Measurements from ENCODE around the gene SCN2A. TPM values are rescaled to one million over a fixed set of nuclear protein-coding genes. Genes with fewer than 3 reads are reported as not detected.

Gene SCN2A
- total RNA-seq, 1 donor from 2014 or later = 0.04 TPM

- TF ChIP-seq CTCF (IDR thresholded peaks at IDR 0.05; ENCODE audit: insufficient read depth, low read length, poor library complexity, severe bottlenecking) = no peak
- no peak overlapping the region for H3K4me3 ChIP-seq (ENCODE audit: low read depth, low read length)
- no peaks in the 10 kb centered on the region for H3K27me3 ChIP-seq (ENCODE audit: control insufficient read depth, insufficient read depth, low read length)
- DNase-seq (ENCODE audit: low read depth) = no peak
- H3K36me3 ChIP-seq (ENCODE audit: control insufficient read depth, insufficient read depth, low read length) = no peaks in the 10 kb centered on the region
Measured at GRCh38 chr2:165420231-165420630, 181.0 kb downstream of the SCN2A start.

GRCh38 chr2:165423081-165423480 lies 183.9 kb downstream of the SCN2A start:
- H3K27me3 ChIP-seq (ENCODE audit: control insufficient read depth, insufficient read depth, low read length) = no peaks in the 10 kb centered on the region
- no peak for TF ChIP-seq CTCF (IDR thresholded peaks at IDR 0.05; ENCODE audit: insufficient read depth, low read length, poor library complexity, severe bottlenecking)
- no peaks in the 10 kb centered on the region for H3K36me3 ChIP-seq (ENCODE audit: control insufficient read depth, insufficient read depth, low read length)
- H3K4me3 ChIP-seq (ENCODE audit: low read depth, low read length) = no peak overlapping the region
- no peak for DNase-seq (ENCODE audit: low read depth)

- Histone ChIP-seq H3K27me3 (ENCODE audit: control insufficient read depth, insufficient read depth, low read length) (no peaks in the 10 kb centered on the region), H3K4me3 (ENCODE audit: low read depth, low read length) (no peak overlapping the region), H3K36me3 (ENCODE audit: control insufficient read depth, insufficient read depth, low read length) (no peaks in the 10 kb centered on the region)
- DNase-seq (ENCODE audit: low read depth) = no peak
- TF ChIP-seq CTCF (IDR thresholded peaks at IDR 0.05; ENCODE audit: insufficient read depth, low read length, poor library complexity, severe bottlenecking) = no peak
Measured at GRCh38 chr2:165425556-165425955, 186.3 kb downstream of the SCN2A start.

- no peak for DNase-seq (ENCODE audit: low read depth)
- Histone ChIP-seq H3K27me3 (ENCODE audit: control insufficient read depth, insufficient read depth, low read length) (no peaks in the 10 kb centered on the region), H3K4me3 (ENCODE audit: low read depth, low read length) (no peak overlapping the region), H3K36me3 (ENCODE audit: control insufficient read depth, insufficient read depth, low read length) (no peaks in the 10 kb centered on the region)
- no peak for TF ChIP-seq CTCF (IDR thresholded peaks at IDR 0.05; ENCODE audit: insufficient read depth, low read length, poor library complexity, severe bottlenecking)
Measured at GRCh38 chr2:165427686-165428085, 188.5 kb downstream of the SCN2A start.

GRCh38 chr2:165428926-165429325 lies 189.7 kb downstream of the SCN2A start:
- no peak for TF ChIP-seq CTCF (IDR thresholded peaks at IDR 0.05; ENCODE audit: insufficient read depth, low read length, poor library complexity, severe bottlenecking)
- DNase-seq (ENCODE audit: low read depth) = no peak
- Histone ChIP-seq H3K36me3 (ENCODE audit: control insufficient read depth, insufficient read depth, low read length) (no peaks in the 10 kb centered on the region), H3K27me3 (ENCODE audit: control insufficient read depth, insufficient read depth, low read length) (no peaks in the 10 kb centered on the region), H3K4me3 (ENCODE audit: low read depth, low read length) (no peak overlapping the region)

GRCh38 chr2:165431014-165431413 lies 191.8 kb downstream of the SCN2A start:
- no peak for TF ChIP-seq CTCF (IDR thresholded peaks at IDR 0.05; ENCODE audit: insufficient read depth, low read length, poor library complexity, severe bottlenecking)
- Histone ChIP-seq H3K27me3 (ENCODE audit: control insufficient read depth, insufficient read depth, low read length) (no peaks in the 10 kb centered on the region), H3K4me3 (ENCODE audit: low read depth, low read length) (no peak overlapping the region), H3K36me3 (ENCODE audit: control insufficient read depth, insufficient read depth, low read length) (no peaks in the 10 kb centered on the region)
- no peak for DNase-seq (ENCODE audit: low read depth)
